ENCODE measurements around the gene C22orf15. TPM values are rescaled to one million over a fixed set of nuclear protein-coding genes. Genes with fewer than 3 reads are reported as not detected.

The C22orf15 gene
- total RNA-seq, 1 experiment from 2014 or later = not detected

DNA sequence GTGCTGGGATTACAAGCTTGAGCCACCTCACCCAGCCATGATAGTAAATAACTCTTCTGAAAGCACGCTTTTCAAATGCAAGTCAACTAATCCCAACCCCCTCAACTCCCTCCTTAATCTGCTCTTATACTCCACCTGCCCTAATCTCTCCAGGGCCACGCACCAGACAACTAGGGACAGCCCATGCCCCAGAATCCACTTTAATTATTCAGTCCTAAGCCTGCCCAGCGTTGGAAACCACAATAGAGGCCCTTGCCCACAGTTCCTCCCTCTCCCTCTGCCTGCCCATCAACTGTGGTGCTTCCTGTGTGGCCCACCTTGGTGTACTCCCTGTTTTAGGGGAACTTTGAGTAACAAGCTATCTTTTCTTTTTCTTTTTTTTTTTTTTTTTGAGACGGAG lies 5.9 kb upstream of the C22orf15 start:
- Mint-ChIP-seq H3K4me1 (ENCODE audit: insufficient read depth, unreplicated experiment) (no peaks in the 10 kb centered on the region), H3K9me3 (ENCODE audit: unreplicated experiment) (no peaks in the 10 kb centered on the region), H3K4me3 (ENCODE audit: unreplicated experiment) (no peak overlapping the region), H3K36me3 (ENCODE audit: insufficient read depth, unreplicated experiment) (no peaks in the 10 kb centered on the region), H3K27ac (ENCODE audit: low read depth, unreplicated experiment) (no peak overlapping the region), H3K27me3 (ENCODE audit: insufficient read depth, unreplicated experiment) (no peaks in the 10 kb centered on the region)
- TF ChIP-seq, protein P1, sequence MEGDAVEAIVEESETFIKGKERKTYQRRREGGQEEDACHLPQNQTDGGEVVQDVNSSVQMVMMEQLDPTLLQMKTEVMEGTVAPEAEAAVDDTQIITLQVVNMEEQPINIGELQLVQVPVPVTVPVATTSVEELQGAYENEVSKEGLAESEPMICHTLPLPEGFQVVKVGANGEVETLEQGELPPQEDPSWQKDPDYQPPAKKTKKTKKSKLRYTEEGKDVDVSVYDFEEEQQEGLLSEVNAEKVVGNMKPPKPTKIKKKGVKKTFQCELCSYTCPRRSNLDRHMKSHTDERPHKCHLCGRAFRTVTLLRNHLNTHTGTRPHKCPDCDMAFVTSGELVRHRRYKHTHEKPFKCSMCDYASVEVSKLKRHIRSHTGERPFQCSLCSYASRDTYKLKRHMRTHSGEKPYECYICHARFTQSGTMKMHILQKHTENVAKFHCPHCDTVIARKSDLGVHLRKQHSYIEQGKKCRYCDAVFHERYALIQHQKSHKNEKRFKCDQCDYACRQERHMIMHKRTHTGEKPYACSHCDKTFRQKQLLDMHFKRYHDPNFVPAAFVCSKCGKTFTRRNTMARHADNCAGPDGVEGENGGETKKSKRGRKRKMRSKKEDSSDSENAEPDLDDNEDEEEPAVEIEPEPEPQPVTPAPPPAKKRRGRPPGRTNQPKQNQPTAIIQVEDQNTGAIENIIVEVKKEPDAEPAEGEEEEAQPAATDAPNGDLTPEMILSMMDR (IDR thresholded peaks at IDR 0.05; ENCODE audit: unreplicated experiment) = no peak
- intact Hi-C loops (cut with micrococcal nuclease) = no loop called here
- CTCF ChIA-PET = no interaction called here
- POLR2A ChIA-PET = no interaction called here
- BruUV-seq (replicated peaks) = no TSS peak
- no peak for DNase-seq (ENCODE audit: unreplicated experiment)

DNA sequence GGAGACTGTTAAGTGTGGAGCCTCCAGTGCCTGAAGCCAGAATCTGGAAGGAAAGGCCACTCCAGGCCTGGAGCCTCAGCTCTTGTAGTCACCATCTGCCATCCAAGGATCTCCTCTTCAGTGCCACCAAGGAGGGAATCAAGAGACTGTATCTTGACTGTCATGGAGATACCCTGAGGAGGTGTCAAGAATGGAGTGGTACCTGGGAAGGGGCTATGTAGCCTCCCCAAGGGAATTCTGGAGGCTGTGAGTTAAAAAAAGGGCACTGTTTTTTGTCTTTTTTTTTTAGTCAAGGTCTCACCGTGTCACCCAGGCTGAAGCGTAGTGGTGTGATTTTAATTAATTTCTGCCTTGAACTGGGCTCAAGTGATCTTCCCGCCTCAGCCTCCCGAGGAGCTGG lies 3.2 kb upstream of the C22orf15 start:
- no peaks in the 10 kb centered on the region for H3K36me3 Mint-ChIP-seq (ENCODE audit: insufficient read depth, unreplicated experiment)
- intact Hi-C loops (cut with micrococcal nuclease) = no loop called here
- H3K4me3 Mint-ChIP-seq (ENCODE audit: unreplicated experiment) = no peak overlapping the region
- BruUV-seq (replicated peaks) = no TSS peak
- H3K9me3 Mint-ChIP-seq (ENCODE audit: unreplicated experiment) = no peaks in the 10 kb centered on the region
- ChIA-PET CTCF (interaction anchor here (0.6 to 2.1 kb wide), 6 partner anchors 13 to 1564 kb away, joined by 3 to 12 read pairs (median 3); no protein-coding TSS in a partner anchor), POLR2A (interaction anchor here (0.7 kb wide), 1 partner anchor 22 kb away, joined by 3 read pairs; no protein-coding TSS in a partner anchor)
- no peak overlapping the region for H3K27ac Mint-ChIP-seq (ENCODE audit: low read depth, unreplicated experiment)
- H3K4me1 Mint-ChIP-seq (ENCODE audit: insufficient read depth, unreplicated experiment) = no peaks in the 10 kb centered on the region
- DNase-seq (ENCODE audit: unreplicated experiment) = no peak
- H3K27me3 Mint-ChIP-seq (ENCODE audit: insufficient read depth, unreplicated experiment) = no peaks in the 10 kb centered on the region
- TF ChIP-seq, protein P1 (IDR thresholded peaks at IDR 0.05; ENCODE audit: unreplicated experiment) = no peak

DNA sequence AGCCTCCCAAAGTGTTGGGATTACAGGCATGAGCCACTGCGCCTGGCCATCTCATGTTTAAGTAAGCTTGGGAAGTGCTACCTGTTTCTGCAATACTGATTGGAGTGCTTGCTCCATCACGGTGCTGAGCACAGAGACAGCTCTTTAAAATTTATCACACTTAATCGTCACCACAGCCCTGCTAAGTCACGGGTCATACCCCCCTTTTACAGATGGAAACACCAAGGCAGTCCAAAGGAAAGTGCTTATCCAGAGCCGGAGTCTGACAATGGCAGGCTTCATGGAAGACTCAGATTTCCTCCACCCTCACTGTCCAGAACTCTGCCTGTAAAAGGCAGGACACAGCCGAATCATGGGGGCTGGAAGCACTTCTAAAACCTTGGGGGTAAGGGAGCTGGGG lies 2.7 kb upstream of the C22orf15 start:
- CTCF ChIA-PET = interaction anchor here (0.6 to 2.1 kb wide), 4 partner anchors 11 to 696 kb away, joined by 3 to 12 read pairs (median 4); no protein-coding TSS in a partner anchor
- DNase-seq (ENCODE audit: unreplicated experiment) = no peak
- Mint-ChIP-seq H3K27ac (ENCODE audit: low read depth, unreplicated experiment) (no peak overlapping the region), H3K9me3 (ENCODE audit: unreplicated experiment) (no peaks in the 10 kb centered on the region), H3K36me3 (ENCODE audit: insufficient read depth, unreplicated experiment) (no peaks in the 10 kb centered on the region), H3K27me3 (ENCODE audit: insufficient read depth, unreplicated experiment) (no peaks in the 10 kb centered on the region), H3K4me3 (ENCODE audit: unreplicated experiment) (no peak overlapping the region), H3K4me1 (ENCODE audit: insufficient read depth, unreplicated experiment) (peaks cover under 1% of the 10 kb centered on the region)
- POLR2A ChIA-PET = interaction anchor here (0.7 kb wide), 1 partner anchor 22 kb away, joined by 3 read pairs; no protein-coding TSS in a partner anchor
- no TSS peak for BruUV-seq (replicated peaks)
- TF ChIP-seq, protein P1 (IDR thresholded peaks at IDR 0.05; ENCODE audit: unreplicated experiment) = no peak
- intact Hi-C loops (cut with micrococcal nuclease) = no loop called here

DNA sequence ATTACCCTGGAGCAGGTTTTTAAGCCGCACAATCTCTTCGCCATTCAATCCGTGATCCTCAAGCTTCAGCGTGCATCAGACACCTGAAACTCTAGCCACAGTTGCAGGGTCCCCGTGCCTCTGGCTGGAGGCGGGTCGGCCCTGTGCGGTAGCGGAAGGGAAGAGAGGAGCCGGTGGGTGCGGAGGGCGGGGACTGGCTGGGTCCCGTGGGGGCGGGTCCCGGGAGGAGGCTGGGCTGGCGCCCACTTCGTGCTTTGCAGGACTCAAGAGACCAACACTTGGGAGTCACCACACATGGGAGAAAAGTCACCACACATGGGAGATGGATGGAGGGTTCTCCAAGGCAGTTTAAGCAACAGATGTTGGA lies 772 bp downstream of the C22orf15 start:
- no peak overlapping the region for H3K27ac Mint-ChIP-seq (ENCODE audit: low read depth, unreplicated experiment)
- no peak for DNase-seq (ENCODE audit: unreplicated experiment)
- no peak overlapping the region for H3K4me3 Mint-ChIP-seq (ENCODE audit: unreplicated experiment)
- TF ChIP-seq, protein P1 (IDR thresholded peaks at IDR 0.05; ENCODE audit: unreplicated experiment) = no peak
- ChIA-PET POLR2A (no interaction called here), CTCF (no interaction called here)
- peaks cover 9% of the 10 kb centered on the region for H3K4me1 Mint-ChIP-seq (ENCODE audit: insufficient read depth, unreplicated experiment)
- no peaks in the 10 kb centered on the region for H3K36me3 Mint-ChIP-seq (ENCODE audit: insufficient read depth, unreplicated experiment)
- H3K27me3 Mint-ChIP-seq (ENCODE audit: insufficient read depth, unreplicated experiment) = no peaks in the 10 kb centered on the region
- no peaks in the 10 kb centered on the region for H3K9me3 Mint-ChIP-seq (ENCODE audit: unreplicated experiment)
- intact Hi-C loops (cut with micrococcal nuclease) = no loop called here
- no TSS peak for BruUV-seq (replicated peaks)

Measured in MCF 10A (cell line).